ENCODE measurements around the gene SMIM35. TPM values are rescaled to one million over a fixed set of nuclear protein-coding genes. Genes with fewer than 3 reads are reported as not detected.

SMIM35 gene
- total RNA-seq, 1 experiment from 2014 or later: not detected

GRCh38 chr11:118084656-118085055, 2.1 kb downstream of the SMIM35 start:
- no peak for TF ChIP-seq CTCF (conservative IDR thresholded peaks at IDR 0.05)
- H2BK5ac ChIP-seq (ENCODE audit: insufficient read length, low read length): no peak overlapping the region
- H2AFZ ChIP-seq (ENCODE audit: low read length): no peak overlapping the region
- peaks cover 0 to 4% (median 0%) of the 10 kb centered on the region in 3 experiments; a peak in 2 of 7 replicates for H3K36me3 Mint-ChIP-seq (ENCODE audit: insufficient read depth in 1 of 3, low read depth in 3 of 3)
- no peaks in the 10 kb centered on the region for H3K9me3 ChIP-seq (ENCODE audit: control insufficient read depth, low read depth, low read length)
- H3K27ac Mint-ChIP-seq: no peak overlapping the region
- H3K4me1 Mint-ChIP-seq: peaks cover 7 to 25% of the 10 kb centered on the region in 2 experiments
- no peak overlapping the region for H4K8ac ChIP-seq (replicated peaks; ENCODE audit: insufficient read length, low read depth, low read length)
- H3K14ac ChIP-seq (ENCODE audit: insufficient read depth, low read length): no peak overlapping the region
- no peak overlapping the region for H3K56ac ChIP-seq (ENCODE audit: insufficient read length, low read depth, low read length)
- no peak overlapping the region for H4K91ac ChIP-seq (ENCODE audit: insufficient read length, low read depth, low read length)
- H2BK20ac ChIP-seq (ENCODE audit: low read depth, low read length, poor library complexity, severe bottlenecking): no peak overlapping the region
- H3K4me3 Mint-ChIP-seq: no peak overlapping the region
- no peaks in the 10 kb centered on the region for H3K23me2 ChIP-seq (ENCODE audit: insufficient read length, low read depth, low read length, poor library complexity, severe bottlenecking)
- no peak overlapping the region for H2BK15ac ChIP-seq (ENCODE audit: low read depth, low read length)
- H4K20me1 ChIP-seq (ENCODE audit: control insufficient read depth, insufficient read depth, insufficient read length): no peaks in the 10 kb centered on the region
- H3T11ph ChIP-seq (ENCODE audit: low read length): no peak overlapping the region
- no peak overlapping the region for H4K5ac ChIP-seq (ENCODE audit: insufficient read length, low read depth, low read length)
- no peaks in the 10 kb centered on the region for H3K27me3 ChIP-seq (ENCODE audit: insufficient read depth, low read length)
- H3K18ac ChIP-seq (ENCODE audit: insufficient read length, low read depth, low read length): no peak overlapping the region
- no peaks in the 10 kb centered on the region for H3K79me2 ChIP-seq (ENCODE audit: insufficient read depth, low read length)
- peaks cover 0 to 9% of the 10 kb centered on the region in 2 experiments; a peak in 3 of 5 replicates for H3K9me3 Mint-ChIP-seq
- no peak overlapping the region for H3K23ac ChIP-seq (ENCODE audit: insufficient read length, low read depth, low read length)
- H2BK120ac ChIP-seq (ENCODE audit: low read depth, low read length, poor library complexity, severe bottlenecking): no peak overlapping the region
- no peak overlapping the region for H3K4ac ChIP-seq (ENCODE audit: low read depth, low read length)
- H3K79me1 ChIP-seq (ENCODE audit: insufficient read depth, low read depth, low read length, poor library complexity, severe bottlenecking): no peaks in the 10 kb centered on the region
- no peak overlapping the region for H2AK5ac ChIP-seq (ENCODE audit: insufficient read length, low read length)
- no peak for DNase-seq
- H3K9ac ChIP-seq (ENCODE audit: extremely low read depth, insufficient read length, low read length): no peak overlapping the region
- no peak overlapping the region for H3K4me2 ChIP-seq (ENCODE audit: insufficient read depth, insufficient read length, low read length)
- H2BK12ac ChIP-seq (ENCODE audit: insufficient read length, low read depth, low read length): no peak overlapping the region
- H3K27ac ChIP-seq (ENCODE audit: insufficient read length, low read depth, low read length): no peak overlapping the region
- H3K27me3 Mint-ChIP-seq (ENCODE audit: low read depth): peaks cover 21% of the 10 kb centered on the region
- no peaks in the 10 kb centered on the region for H3K4me1 ChIP-seq (ENCODE audit: insufficient read depth, low read length)

Measured in H9 (cell line).